ENCODE results near the gene ITGA2. TPM values are rescaled to one million over a fixed set of nuclear protein-coding genes. Genes with fewer than 3 reads are reported as not detected.

Gene ITGA2
- total and polyA plus RNA-seq, 9 of the 15 experiments (the other 6 are each of a cell fraction or from before 2014, with no cell fraction given), result 0.01 to 0.09 (median 0.03) TPM; not detected in 5

DNA sequence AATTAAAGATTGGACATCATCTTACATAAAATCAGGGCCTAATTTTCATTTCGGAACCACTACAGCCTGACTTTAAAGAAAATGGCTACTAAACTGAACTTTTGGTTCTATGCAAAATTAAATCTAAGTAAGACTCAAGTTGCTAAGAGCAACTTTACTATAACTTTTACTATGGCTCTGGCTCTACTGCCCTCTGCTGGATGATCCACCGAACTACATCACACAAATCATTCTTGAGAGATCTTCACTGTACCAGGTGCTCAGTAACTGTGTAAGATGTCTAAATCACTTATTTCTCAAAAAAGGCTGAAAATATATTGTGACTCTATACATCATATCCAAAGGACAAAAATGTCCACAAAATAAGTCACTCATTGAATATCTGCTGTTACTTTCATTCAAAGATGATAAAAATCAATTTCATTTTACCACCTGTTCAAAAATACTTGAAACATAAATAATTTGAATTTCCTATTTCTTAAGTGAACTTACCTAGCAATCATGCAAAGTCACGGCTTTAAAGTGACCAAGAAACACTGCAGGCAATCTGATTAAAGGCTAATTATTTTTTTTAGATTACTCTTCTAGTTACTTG is 106.9 kb downstream of the ITGA2 start (continued):
- TF ChIP-seq ZNF197 (CRISPR knock-in tag; IDR thresholded peaks at IDR 0.05; ENCODE audit: low read depth), result no peak
- TF ChIP-seq RNF2 (IDR thresholded peaks at IDR 0.05), result no peak
- TF ChIP-seq ESRRA (IDR thresholded peaks at IDR 0.05; ENCODE audit: borderline replicate concordance, low read depth), result no peak
- peak; percentile 45 for TF ChIP-seq MEIS2 (IDR thresholded peaks at IDR 0.05; ENCODE audit: partially characterized antibody)
- peak; percentile 47; the same call in 1 of the 2 replicates for TF ChIP-seq SMC3 (conservative IDR thresholded peaks at IDR 0.05; ENCODE audit: insufficient read depth, low read depth, low read length)
- TF ChIP-seq HMG20B (CRISPR knock-in tag; IDR thresholded peaks at IDR 0.05), result no peak
- no peak for TF ChIP-seq CAMTA2 (CRISPR knock-in tag; conservative IDR thresholded peaks at IDR 0.05)
- no peak for TF ChIP-seq NR2F6 (CRISPR knock-in tag; IDR thresholded peaks at IDR 0.05)
- TF ChIP-seq COPS2 (conservative IDR thresholded peaks at IDR 0.05), result no peak
- peak; percentile 70 to 74 for TF ChIP-seq RAD21 (CRISPR knock-in tag; conservative IDR thresholded peaks at IDR 0.05 in 1 of 2, IDR thresholded peaks at IDR 0.05 in 1 of 2)
- no peak for TF ChIP-seq MTA2 (IDR thresholded peaks at IDR 0.05; ENCODE audit: low read depth)
- TF ChIP-seq, protein P1, sequence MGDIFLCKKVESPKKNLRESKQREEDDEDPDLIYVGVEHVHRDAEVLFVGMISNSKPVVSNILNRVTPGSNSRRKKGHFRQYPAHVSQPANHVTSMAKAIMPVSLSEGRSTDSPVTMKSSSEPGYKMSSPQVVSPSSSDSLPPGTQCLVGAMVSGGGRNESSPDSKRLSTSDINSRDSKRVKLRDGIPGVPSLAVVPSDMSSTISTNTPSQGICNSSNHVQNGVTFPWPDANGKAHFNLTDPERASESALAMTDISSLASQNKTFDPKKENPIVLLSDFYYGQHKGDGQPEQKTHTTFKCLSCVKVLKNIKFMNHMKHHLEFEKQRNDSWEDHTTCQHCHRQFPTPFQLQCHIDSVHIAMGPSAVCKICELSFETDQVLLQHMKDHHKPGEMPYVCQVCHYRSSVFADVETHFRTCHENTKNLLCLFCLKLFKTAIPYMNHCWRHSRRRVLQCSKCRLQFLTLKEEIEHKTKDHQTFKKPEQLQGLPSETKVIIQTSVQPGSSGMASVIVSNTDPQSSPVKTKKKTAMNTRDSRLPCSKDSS (IDR thresholded peaks at IDR 0.05; ENCODE audit: low read depth, partially characterized antibody), result no peak
- no peak for TF ChIP-seq JUN (IDR thresholded peaks at IDR 0.05; ENCODE audit: borderline replicate concordance, low read depth, low read length)
- TF ChIP-seq JUN (CRISPR knock-in tag; IDR thresholded peaks at IDR 0.05; ENCODE audit: borderline replicate concordance), result no peak
- TF ChIP-seq, protein P2, sequence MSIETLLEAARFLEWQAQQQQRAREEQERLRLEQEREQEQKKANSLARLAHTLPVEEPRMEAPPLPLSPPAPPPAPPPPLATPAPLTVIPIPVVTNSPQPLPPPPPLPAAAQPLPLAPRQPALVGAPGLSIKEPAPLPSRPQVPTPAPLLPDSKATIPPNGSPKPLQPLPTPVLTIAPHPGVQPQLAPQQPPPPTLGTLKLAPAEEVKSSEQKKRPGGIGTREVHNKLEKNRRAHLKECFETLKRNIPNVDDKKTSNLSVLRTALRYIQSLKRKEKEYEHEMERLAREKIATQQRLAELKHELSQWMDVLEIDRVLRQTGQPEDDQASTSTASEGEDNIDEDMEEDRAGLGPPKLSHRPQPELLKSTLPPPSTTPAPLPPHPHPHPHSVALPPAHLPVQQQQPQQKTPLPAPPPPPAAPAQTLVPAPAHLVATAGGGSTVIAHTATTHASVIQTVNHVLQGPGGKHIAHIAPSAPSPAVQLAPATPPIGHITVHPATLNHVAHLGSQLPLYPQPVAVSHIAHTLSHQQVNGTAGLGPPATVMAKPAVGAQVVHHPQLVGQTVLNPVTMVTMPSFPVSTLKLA (conservative IDR thresholded peaks at IDR 0.05), result 0 out of 4 replicates have a peak, but pooled peaks of 1 of the 2 experiments have one; percentile 12
- 0 out of 2 replicates have a peak, but pooled peaks have one; percentile 28 for TF ChIP-seq GATAD2B (IDR thresholded peaks at IDR 0.05; ENCODE audit: borderline replicate concordance)
- TF ChIP-seq ETS2 (tag; IDR thresholded peaks at IDR 0.05; ENCODE audit: borderline replicate concordance, poor library complexity, severe bottlenecking), result no peak

Measured in K562 (cell line).